ENCODE data around the gene DCST1. TPM values are rescaled to one million over a fixed set of nuclear protein-coding genes. Genes with fewer than 3 reads are reported as not detected.

The DCST1 gene
- polyA plus RNA-seq, 2 of the 4 experiments (the other 2 are of a cell fraction) = 0.06 TPM; not detected in 1

DNA sequence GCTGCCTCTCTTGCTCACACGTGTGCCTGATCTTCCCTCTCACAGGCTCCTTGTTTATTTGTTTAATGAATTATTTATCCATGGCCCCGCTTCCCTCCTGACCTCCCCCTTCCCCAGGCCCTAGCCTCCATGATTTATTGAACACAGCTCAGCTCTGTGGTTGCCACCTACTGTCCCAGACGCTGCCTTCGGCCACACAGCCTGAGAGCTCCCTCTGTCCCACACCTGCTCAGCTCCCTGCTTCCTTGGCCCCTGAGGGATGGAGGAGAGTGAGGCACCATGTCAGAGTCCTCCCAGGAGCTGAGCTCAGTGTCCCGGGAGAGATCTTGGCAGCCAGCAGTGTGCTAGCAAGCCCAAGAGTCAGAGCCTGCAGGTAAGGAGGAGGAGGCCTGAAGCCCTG, 41.9 kb downstream of the DCST1 start:
- no peak for TF ChIP-seq NPAS2 (CRISPR knock-in tag; IDR thresholded peaks at IDR 0.05; ENCODE audit: borderline replicate concordance)
- no peak for TF ChIP-seq EHF (CRISPR knock-in tag; IDR thresholded peaks at IDR 0.05)
- no peak for TF ChIP-seq NFE2L2 (conservative IDR thresholded peaks at IDR 0.05; ENCODE audit: low read length)
- no peak for TF ChIP-seq POLR2AphosphoS2 (conservative IDR thresholded peaks at IDR 0.05; ENCODE audit: low read length)
- TF ChIP-seq BHLHE40 (IDR thresholded peaks at IDR 0.05; ENCODE audit: low read depth, low read length) = no peak
- TF ChIP-seq MAFK (IDR thresholded peaks at IDR 0.05; ENCODE audit: partially characterized antibody) = no peak
- no peak for TF ChIP-seq CHD2 (IDR thresholded peaks at IDR 0.05; ENCODE audit: low read length, partially characterized antibody)
- TF ChIP-seq EP300 (IDR thresholded peaks at IDR 0.05) = no peak
- no peak for TF ChIP-seq MYC (IDR thresholded peaks at IDR 0.05; ENCODE audit: borderline replicate concordance, low read length)
- DNase-seq (ENCODE audit: low read depth in 1 of 2, low spot score in 1 of 2) (no peak), ATAC-seq (no peak), FAIRE-seq (no peak)
- 53% methylated on average over 5 of the region's 5 CpGs for WGBS (ENCODE audit: missing lambda C conversion rate)
- H3K4me2 ChIP-seq = no peak overlapping the region
- H3K4me1 ChIP-seq = peaks cover 25% of the 10 kb centered on the region
- POLR2A ChIA-PET = no interaction called here
- no peak overlapping the region for H3K4me3 ChIP-seq
- H3K9me3 ChIP-seq = no peaks in the 10 kb centered on the region
- H3K27ac ChIP-seq = no peak overlapping the region
- CTCF ChIA-PET = interaction anchor here (0.5 to 27.3 kb wide), 7 partner anchors 9 to 515 kb away, joined by 3 to 350 read pairs (median 6); partner anchors contain the start of genes ADAM15, EFNA4 and KRTCAP2

DNA sequence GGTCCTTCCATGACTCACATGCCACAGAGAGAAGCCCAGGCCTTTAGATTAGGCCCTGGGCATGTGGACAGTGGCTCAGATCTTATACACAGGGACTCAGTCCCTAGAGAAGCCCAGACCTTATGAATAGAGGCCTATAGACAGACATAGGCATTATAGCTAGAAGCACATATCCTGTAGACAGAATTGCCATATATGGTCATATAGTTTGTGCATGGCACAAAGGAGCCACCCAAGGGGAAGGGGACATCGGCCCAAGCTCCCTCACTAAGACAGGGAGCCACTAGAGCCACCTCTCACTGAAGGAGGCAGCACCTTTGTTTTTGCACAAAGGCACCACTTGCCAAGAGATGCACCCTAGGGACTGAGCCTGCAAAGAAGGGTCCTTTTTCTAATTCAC, 42.7 kb downstream of the DCST1 start:
- ChIA-PET POLR2A (interaction anchor here (0.6 kb wide), 1 partner anchor 23 kb away, joined by 5 read pairs; no protein-coding TSS in a partner anchor), CTCF (interaction anchor here (0.6 to 27.3 kb wide), 7 partner anchors 8 to 183 kb away, joined by 3 to 350 read pairs (median 9); partner anchors contain the start of genes ADAM15, EFNA4 and KRTCAP2)

DNA sequence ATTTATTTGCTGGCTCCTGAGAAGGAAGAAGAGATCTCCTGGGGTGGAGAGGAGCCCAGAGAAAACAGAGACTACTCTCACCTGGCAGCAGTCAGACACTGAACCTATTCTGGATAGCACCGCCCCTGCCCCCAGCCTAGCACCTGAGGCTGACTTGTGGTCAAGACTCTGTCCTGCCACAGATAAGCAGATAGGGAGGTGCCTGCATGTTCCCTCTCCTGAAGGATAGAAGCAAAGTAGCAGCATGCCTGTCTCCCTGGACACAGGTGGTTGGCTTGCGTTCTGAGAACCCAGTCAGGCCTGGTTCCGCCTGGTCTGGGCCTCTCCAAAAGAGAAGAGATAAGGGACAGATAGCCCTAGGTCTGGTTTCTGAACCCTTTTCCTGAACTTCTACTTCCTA, 43.7 kb downstream of the DCST1 start:
- Histone ChIP-seq H3K9me3 (no peaks in the 10 kb centered on the region), H3K4me3 (no peak overlapping the region), H3K4me2 (no peak overlapping the region), H3K4me1 (peaks cover 39% of the 10 kb centered on the region), H3K27ac (no peak overlapping the region; a peak in 1 of 6 replicates)
- ChIA-PET POLR2A (interaction anchor here (0.5 kb wide), 1 partner anchor 10 kb away, joined by 8 read pairs; no protein-coding TSS in a partner anchor), CTCF (interaction anchor here (2.1 to 27.3 kb wide), 4 partner anchors 7 to 91 kb away, joined by 9 to 350 read pairs (median 168); partner anchors contain the start of genes ADAM15 and EFNA4)
- FAIRE-seq = no peak
- no peak for ATAC-seq
- 88% methylated on average over 2 of the region's 3 CpGs for WGBS (ENCODE audit: missing lambda C conversion rate)
- TF ChIP-seq RFX5 (IDR thresholded peaks at IDR 0.05) (no peak), TFCP2L1 (CRISPR knock-in tag; IDR thresholded peaks at IDR 0.05) (no peak), POLR2AphosphoS2 (conservative IDR thresholded peaks at IDR 0.05; ENCODE audit: low read length) (no peak), EP300 (IDR thresholded peaks at IDR 0.05) (no peak), POLR2A (IDR thresholded peaks at IDR 0.05; ENCODE audit: low read length) (no peak), RAD21 (conservative IDR thresholded peaks at IDR 0.05 in 1 of 2, IDR thresholded peaks at IDR 0.05 in 1 of 2) (no peak), NPAS2 (CRISPR knock-in tag; IDR thresholded peaks at IDR 0.05; ENCODE audit: borderline replicate concordance) (no peak), ZFP36 (IDR thresholded peaks at IDR 0.05; ENCODE audit: borderline replicate concordance, partially characterized antibody) (no peak), ESRRA (IDR thresholded peaks at IDR 0.05; ENCODE audit: borderline replicate concordance, low read length) (no peak), KDM5A (IDR thresholded peaks at IDR 0.05) (no peak), CEBPB (IDR thresholded peaks at IDR 0.05) (no peak), EHF (CRISPR knock-in tag; IDR thresholded peaks at IDR 0.05) (no peak), HOXA7 (CRISPR knock-in tag; IDR thresholded peaks at IDR 0.05) (no peak), ZC3H11A (IDR thresholded peaks at IDR 0.05) (no peak)
- TF ChIP-seq, protein P1, sequence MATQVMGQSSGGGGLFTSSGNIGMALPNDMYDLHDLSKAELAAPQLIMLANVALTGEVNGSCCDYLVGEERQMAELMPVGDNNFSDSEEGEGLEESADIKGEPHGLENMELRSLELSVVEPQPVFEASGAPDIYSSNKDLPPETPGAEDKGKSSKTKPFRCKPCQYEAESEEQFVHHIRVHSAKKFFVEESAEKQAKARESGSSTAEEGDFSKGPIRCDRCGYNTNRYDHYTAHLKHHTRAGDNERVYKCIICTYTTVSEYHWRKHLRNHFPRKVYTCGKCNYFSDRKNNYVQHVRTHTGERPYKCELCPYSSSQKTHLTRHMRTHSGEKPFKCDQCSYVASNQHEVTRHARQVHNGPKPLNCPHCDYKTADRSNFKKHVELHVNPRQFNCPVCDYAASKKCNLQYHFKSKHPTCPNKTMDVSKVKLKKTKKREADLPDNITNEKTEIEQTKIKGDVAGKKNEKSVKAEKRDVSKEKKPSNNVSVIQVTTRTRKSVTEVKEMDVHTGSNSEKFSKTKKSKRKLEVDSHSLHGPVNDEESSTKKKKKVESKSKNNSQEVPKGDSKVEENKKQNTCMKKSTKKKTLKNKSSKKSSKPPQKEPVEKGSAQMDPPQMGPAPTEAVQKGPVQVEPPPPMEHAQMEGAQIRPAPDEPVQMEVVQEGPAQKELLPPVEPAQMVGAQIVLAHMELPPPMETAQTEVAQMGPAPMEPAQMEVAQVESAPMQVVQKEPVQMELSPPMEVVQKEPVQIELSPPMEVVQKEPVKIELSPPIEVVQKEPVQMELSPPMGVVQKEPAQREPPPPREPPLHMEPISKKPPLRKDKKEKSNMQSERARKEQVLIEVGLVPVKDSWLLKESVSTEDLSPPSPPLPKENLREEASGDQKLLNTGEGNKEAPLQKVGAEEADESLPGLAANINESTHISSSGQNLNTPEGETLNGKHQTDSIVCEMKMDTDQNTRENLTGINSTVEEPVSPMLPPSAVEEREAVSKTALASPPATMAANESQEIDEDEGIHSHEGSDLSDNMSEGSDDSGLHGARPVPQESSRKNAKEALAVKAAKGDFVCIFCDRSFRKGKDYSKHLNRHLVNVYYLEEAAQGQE (IDR thresholded peaks at IDR 0.05) = no peak
- no peak for DNase-seq (ENCODE audit: low read depth in 1 of 2, low spot score in 1 of 2)

More for the DNA sequence above, 42.7 kb downstream of the DCST1 start:
- Histone ChIP-seq H3K4me1 (peaks cover 30% of the 10 kb centered on the region), H3K27ac (no peak overlapping the region), H3K9me3 (no peaks in the 10 kb centered on the region), H3K4me3 (no peak overlapping the region), H3K4me2 (no peak overlapping the region)
- no peak for TF ChIP-seq NPAS2 (CRISPR knock-in tag; IDR thresholded peaks at IDR 0.05; ENCODE audit: borderline replicate concordance)
- FAIRE-seq = no peak
- ATAC-seq = no peak
- WGBS (ENCODE audit: missing lambda C conversion rate) = 67% methylated on average over 1 of the region's 1 CpG
- no peak for DNase-seq (ENCODE audit: low read depth in 1 of 2, low spot score in 1 of 2)

Measured in A549 (cell line).